ENCODE measurements around the gene THAP12. TPM values are rescaled to one million over a fixed set of nuclear protein-coding genes. Genes with fewer than 3 reads are reported as not detected.

Gene THAP12
- total RNA-seq, 1 donor from 2014 or later: 30.3 TPM

GRCh38 chr11:76322942-76323341, 58.0 kb downstream of the THAP12 start:
- DNase-seq (ENCODE audit: low read depth): no peak
- peak overlapping the region; percentile 10 for H3K27ac Mint-ChIP-seq (ENCODE audit: unreplicated experiment)
- no peaks in the 10 kb centered on the region for H3K4me1 ChIP-seq (ENCODE audit: insufficient read depth, low read length)
- peaks cover 32% of the 10 kb centered on the region for H3K27me3 ChIP-seq (ENCODE audit: insufficient read depth, low read length)
- no peaks in the 10 kb centered on the region for H3K9me3 ChIP-seq (ENCODE audit: insufficient read depth, low read depth, low read length)
- H3K9me3 Mint-ChIP-seq (ENCODE audit: unreplicated experiment): no peaks in the 10 kb centered on the region
- no peaks in the 10 kb centered on the region for H3K79me2 ChIP-seq (ENCODE audit: insufficient read depth, low read length)
- no peak overlapping the region for H3K4me3 ChIP-seq (ENCODE audit: insufficient read depth, low read depth, low read length)
- no peak overlapping the region for H3K27ac ChIP-seq (ENCODE audit: low read depth, low read length)
- no peak overlapping the region for H3K4me2 ChIP-seq (ENCODE audit: low read length)
- H2AFZ ChIP-seq (ENCODE audit: low read depth, low read length): no peak overlapping the region
- H3K36me3 ChIP-seq (ENCODE audit: insufficient read depth, low read length): no peaks in the 10 kb centered on the region
- FAIRE-seq: no peak
- TF ChIP-seq CTCF (IDR thresholded peaks at IDR 0.05; ENCODE audit: insufficient read depth, low read depth, low read length): no peak
- TF ChIP-seq EZH2 (IDR thresholded peaks at IDR 0.05; ENCODE audit: insufficient read depth, low read length): no peak
- H4K20me1 ChIP-seq (ENCODE audit: insufficient read depth, low read length): no peaks in the 10 kb centered on the region
- H3K4me1 Mint-ChIP-seq (ENCODE audit: low read depth, unreplicated experiment): peaks cover 4% of the 10 kb centered on the region
- no peak overlapping the region for H3K4me3 Mint-ChIP-seq (ENCODE audit: unreplicated experiment)
- no peaks in the 10 kb centered on the region for H3K36me3 Mint-ChIP-seq (ENCODE audit: low read depth, unreplicated experiment)
- peaks cover 42% of the 10 kb centered on the region for H3K27me3 Mint-ChIP-seq (ENCODE audit: low read depth, unreplicated experiment)
- no peak overlapping the region for H3K9ac ChIP-seq (ENCODE audit: low read length)

- no peaks in the 10 kb centered on the region for H4K20me1 ChIP-seq (ENCODE audit: insufficient read depth, low read length)
- TF ChIP-seq EZH2 (IDR thresholded peaks at IDR 0.05; ENCODE audit: insufficient read depth, low read length) (no peak), CTCF (IDR thresholded peaks at IDR 0.05; ENCODE audit: insufficient read depth, low read depth, low read length) (no peak)
Measured at GRCh38 chr11:76322540-76322939, 58.4 kb downstream of the THAP12 start.

GRCh38 chr11:76321820-76322524, 59.0 kb downstream of the THAP12 start:
- no peaks in the 10 kb centered on the region for H4K20me1 ChIP-seq (ENCODE audit: insufficient read depth, low read length)
- TF ChIP-seq EZH2 (IDR thresholded peaks at IDR 0.05; ENCODE audit: insufficient read depth, low read length) (peak; percentile 87), CTCF (IDR thresholded peaks at IDR 0.05; ENCODE audit: insufficient read depth, low read depth, low read length) (no peak)
- FAIRE-seq (no peak), DNase-seq (ENCODE audit: low read depth) (no peak)
- H3K4me3 ChIP-seq (ENCODE audit: insufficient read depth, low read depth, low read length): no peak overlapping the region
- Mint-ChIP-seq H3K9me3 (ENCODE audit: unreplicated experiment) (no peaks in the 10 kb centered on the region), H3K4me3 (ENCODE audit: unreplicated experiment) (no peak overlapping the region), H3K4me1 (ENCODE audit: low read depth, unreplicated experiment) (peaks cover 4% of the 10 kb centered on the region), H3K27ac (ENCODE audit: unreplicated experiment) (no peak overlapping the region), H3K36me3 (ENCODE audit: low read depth, unreplicated experiment) (no peaks in the 10 kb centered on the region), H3K27me3 (ENCODE audit: low read depth, unreplicated experiment) (peaks cover 45% of the 10 kb centered on the region)
- no peaks in the 10 kb centered on the region for H3K4me1 ChIP-seq (ENCODE audit: insufficient read depth, low read length)
- H3K79me2 ChIP-seq (ENCODE audit: insufficient read depth, low read length): no peaks in the 10 kb centered on the region
- no peak overlapping the region for H3K9ac ChIP-seq (ENCODE audit: low read length)
- H3K27me3 ChIP-seq (ENCODE audit: insufficient read depth, low read length): peaks cover 30% of the 10 kb centered on the region
- no peaks in the 10 kb centered on the region for H3K9me3 ChIP-seq (ENCODE audit: insufficient read depth, low read depth, low read length)
- H3K27ac ChIP-seq (ENCODE audit: low read depth, low read length): no peak overlapping the region
- peak overlapping the region; percentile 34 for H2AFZ ChIP-seq (ENCODE audit: low read depth, low read length)
- peak overlapping the region; percentile 55 for H3K4me2 ChIP-seq (ENCODE audit: low read length)
- no peaks in the 10 kb centered on the region for H3K36me3 ChIP-seq (ENCODE audit: insufficient read depth, low read length)

More at GRCh38 chr11:76322540-76322939, 58.4 kb downstream of the THAP12 start:
- H3K36me3 ChIP-seq (ENCODE audit: insufficient read depth, low read length): no peaks in the 10 kb centered on the region
- peak overlapping the region; percentile 55 for H3K4me2 ChIP-seq (ENCODE audit: low read length)
- Mint-ChIP-seq H3K9me3 (ENCODE audit: unreplicated experiment) (no peaks in the 10 kb centered on the region), H3K27me3 (ENCODE audit: low read depth, unreplicated experiment) (peaks cover 45% of the 10 kb centered on the region), H3K27ac (ENCODE audit: unreplicated experiment) (no peak overlapping the region), H3K36me3 (ENCODE audit: low read depth, unreplicated experiment) (no peaks in the 10 kb centered on the region), H3K4me1 (ENCODE audit: low read depth, unreplicated experiment) (peaks cover 4% of the 10 kb centered on the region), H3K4me3 (ENCODE audit: unreplicated experiment) (peak overlapping the region; percentile 20)
- no peaks in the 10 kb centered on the region for H3K9me3 ChIP-seq (ENCODE audit: insufficient read depth, low read depth, low read length)
- DNase-seq (ENCODE audit: low read depth): no peak
- no peak overlapping the region for H3K4me3 ChIP-seq (ENCODE audit: insufficient read depth, low read depth, low read length)
- no peak overlapping the region for H3K27ac ChIP-seq (ENCODE audit: low read depth, low read length)
- FAIRE-seq: no peak
- no peak overlapping the region for H3K9ac ChIP-seq (ENCODE audit: low read length)
- H3K4me1 ChIP-seq (ENCODE audit: insufficient read depth, low read length): no peaks in the 10 kb centered on the region
- H3K79me2 ChIP-seq (ENCODE audit: insufficient read depth, low read length): no peaks in the 10 kb centered on the region
- no peak overlapping the region for H2AFZ ChIP-seq (ENCODE audit: low read depth, low read length)
- peaks cover 31% of the 10 kb centered on the region for H3K27me3 ChIP-seq (ENCODE audit: insufficient read depth, low read length)

All from astrocyte (in vitro differentiated cells and primary cell).